Fibroblast of skin of scalp (primary cell): ENCODE results near the gene PIM3.

Experiments
- DNase-seq: peaks from one replicate; pipeline ENCODE4 v3.0.0-alpha.2; 2013

The PIM3 gene

GRCh38 chr22:50008151-50009040, 47.8 kb downstream of the PIM3 start:
- DNase-seq = no peak

GRCh38 chr22:50009251-50009650, 48.7 kb downstream of the PIM3 start:
- DNase-seq = no peak

GRCh38 chr22:50009765-50010675, 49.4 kb downstream of the PIM3 start:
- no peak for DNase-seq

GRCh38 chr22:50010676-50011446, 50.3 kb downstream of the PIM3 start:
- DNase-seq = no peak

DNA sequence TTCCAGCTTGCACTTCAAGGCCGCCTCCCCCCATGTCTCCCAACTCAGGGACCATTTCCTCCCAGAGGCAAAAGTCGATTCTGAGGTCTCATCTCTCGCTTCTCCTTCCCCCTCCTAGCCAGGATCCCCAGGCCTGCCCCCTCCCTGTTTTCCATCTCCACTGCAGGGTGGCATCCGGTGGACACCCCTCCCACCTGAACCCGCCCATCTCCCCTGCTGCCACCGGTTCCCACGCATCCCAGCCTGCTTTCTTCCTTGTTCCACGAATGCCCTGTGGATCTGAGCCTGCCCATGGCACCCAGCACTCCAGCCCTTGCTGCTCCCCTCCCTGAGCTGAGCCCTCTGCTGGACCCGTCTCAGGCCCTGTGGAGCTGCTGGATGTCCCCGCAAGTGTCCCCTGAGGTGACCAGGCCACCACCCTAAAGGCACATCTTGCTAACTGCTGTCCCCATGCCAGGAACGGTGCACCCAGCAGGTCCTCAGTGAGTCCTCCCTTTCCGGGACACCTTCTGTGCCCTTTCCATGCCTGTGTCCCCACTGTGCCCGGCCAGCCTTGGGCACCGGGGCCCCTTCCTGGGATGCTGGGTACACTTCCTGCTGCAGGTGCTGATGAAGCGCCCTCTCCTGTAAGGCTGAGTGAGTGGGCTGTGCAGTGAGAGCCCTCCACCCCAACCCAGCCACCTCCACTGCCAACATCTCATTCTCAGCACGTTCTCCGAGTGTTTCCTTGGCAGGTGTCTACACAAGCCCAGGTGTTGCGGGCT, 51.1 kb downstream of the PIM3 start:
- no peak for DNase-seq

GRCh38 chr22:50012211-50013181, 51.9 kb downstream of the PIM3 start, which contains the start of gene IL17REL:
TSS of gene IL17REL (minus strand) at chr22:50012765. CDS start at chr22:50012646, 119 bp downstream.
- DNase-seq = peak; percentile 9
